Keratinocyte (primary cell): ENCODE measurements around the gene IGF2BP2. TPM values are rescaled to one million over a fixed set of nuclear protein-coding genes. Genes with fewer than 3 reads are reported as not detected.
"Not testable (repeated sequence)": the region's sequence is repeated elsewhere in the genome, so short reads cannot be mapped to it uniquely, and the experiment has no call there.

ENCODE experiments used
- DNase-seq: peaks from one replicate; pipeline ENCODE4 v3.0.0-alpha.2; 2011; ENCODE audit warnings: low read depth, missing footprints, low spot score
- FAIRE-seq: peaks from 2 replicates; lab custom pipeline; 2011; peaks lifted over from hg19 to GRCh38; lab: Jason Lieb, UNC
- H2AFZ ChIP-seq: 2 replicates; pipeline ENCODE4 v1.6.0; 2012; ENCODE audit warnings: low read length, control low read depth, inconsistent platforms; ENCODE audit not compliant: control insufficient read depth
- H3K27ac ChIP-seq: 2 replicates; pipeline ENCODE4 v1.5.1; 2011; ENCODE audit warnings: low read length; ENCODE audit not compliant: control insufficient read depth, insufficient read depth
- H3K27me3 ChIP-seq: 3 replicates; pipeline ENCODE4 v1.6.0; 2011; ENCODE audit warnings: low read length; ENCODE audit not compliant: control insufficient read depth, insufficient read depth; ENCODE audit errors: extremely low read depth
- H3K36me3 ChIP-seq, 2 experiments: 2 replicates in 1 of 2; 3 replicates in 1 of 2; pipeline ENCODE4 v1.5.1; 2011; ENCODE audit warnings: low read length in 2 of 2, mild to moderate bottlenecking in 1 of 2; ENCODE audit not compliant: control insufficient read depth in 2 of 2, insufficient read depth in 2 of 2; ENCODE audit errors: extremely low read depth in 1 of 2
- H3K4me1 ChIP-seq: 3 replicates; pipeline ENCODE4 v1.5.1; 2011; ENCODE audit warnings: low read length; ENCODE audit not compliant: control insufficient read depth, insufficient read depth; ENCODE audit errors: extremely low read depth
- H3K4me2 ChIP-seq: 3 replicates; pipeline ENCODE4 v1.6.0; 2011; ENCODE audit warnings: low read depth, low read length; ENCODE audit not compliant: control insufficient read depth, insufficient read depth; ENCODE audit errors: extremely low read depth
- H3K4me3 ChIP-seq, 3 experiments: fragments of 200-600 bp in 1 of 3; sonication (generic) in 1 of 3; 2 replicates in 2 of 3; 3 replicates in 1 of 3; pipeline ENCODE4 v1.5.1; 2011 to 2016; ENCODE audit warnings: low read length in 3 of 3, mild to moderate bottlenecking in 3 of 3, control low read depth in 2 of 3, inconsistent platforms in 1 of 3, low read depth in 1 of 3, mixed read lengths in 1 of 3, mixed run types in 1 of 3, moderate library complexity in 1 of 3; ENCODE audit not compliant: control insufficient read depth in 2 of 3, insufficient read depth in 2 of 3; ENCODE audit errors: extremely low read depth in 1 of 3
- H3K79me2 ChIP-seq: 2 replicates; pipeline ENCODE4 v1.6.0; 2012; ENCODE audit warnings: low read length; ENCODE audit not compliant: control insufficient read depth, insufficient read depth
- H3K9ac ChIP-seq: 3 replicates; pipeline ENCODE4 v1.6.0; 2011; ENCODE audit warnings: low read length; ENCODE audit not compliant: control insufficient read depth, insufficient read depth; ENCODE audit errors: extremely low read depth
- H3K9me1 ChIP-seq: 3 replicates; pipeline ENCODE4 v1.6.0; 2011; ENCODE audit warnings: low read length; ENCODE audit not compliant: control insufficient read depth, insufficient read depth; ENCODE audit errors: extremely low read depth
- H3K9me3 ChIP-seq: 2 replicates; pipeline ENCODE4 v1.5.1; 2012; ENCODE audit warnings: low read depth, low read length; ENCODE audit not compliant: control insufficient read depth
- H4K20me1 ChIP-seq: 3 replicates; pipeline ENCODE4 v1.6.0; 2011; ENCODE audit warnings: low read length; ENCODE audit not compliant: control insufficient read depth, insufficient read depth; ENCODE audit errors: extremely low read depth
- EZH2 ChIP-seq: IDR thresholded peaks from one replicate; pipeline ENCODE4 v1.6.1; 2012; ENCODE audit warnings: inconsistent platforms, mild to moderate bottlenecking, low read length, moderate library complexity
- dilution Hi-C: fragments of 300-500 bp; cut with MboI; formaldehyde crosslinking; loops from one replicate; pipeline ENCODE4 v1.7.0; 2020; ENCODE audit warnings: low sequenced_read_pairs; ENCODE audit not compliant: extremely low pct_ligation_motif_present
- polyA plus RNA-seq, 5 experiments: library from polyadenylated mRNA; depleted of rRNA in 3 of 5; stranded (reverse) in 3 of 5; stranded (forward) in 1 of 5; unstranded in 1 of 5; fragments of >200 nt; gene quantifications; 1 replicate in 1 of 5; 2 replicates in 3 of 5; 3 replicates in 1 of 5; pipeline versions ENCODE4 v1.2.1 to v1.2.3, GENCODE V29; 2011 to 2012; ENCODE audit warnings: missing spikeins in 2 of 5, low read depth in 1 of 5, low replicate concordance in 1 of 5
- TF ChIP-seq, protein P1 (sequence below), 3 experiments: IDR thresholded peaks in 1 of 3; conservative IDR thresholded peaks in 1 of 3; optimal IDR thresholded peaks in 1 of 3; 2 replicates in 2 of 3; 3 replicates in 1 of 3; pipeline versions ENCODE3 to v1.5.1; 2011; ENCODE audit warnings: low read length in 3 of 3, mild to moderate bottlenecking in 3 of 3, moderate library complexity in 2 of 3, control low read depth in 1 of 3, inconsistent platforms in 1 of 3; ENCODE audit not compliant: insufficient read depth in 2 of 3; ENCODE audit errors: extremely low read depth in 1 of 3

IGF2BP2 gene
- polyA plus RNA-seq, 1 donor (not counting 4 experiments of a cell fraction or from before 2014, with no cell fraction given) = 21.2 TPM

DNA sequence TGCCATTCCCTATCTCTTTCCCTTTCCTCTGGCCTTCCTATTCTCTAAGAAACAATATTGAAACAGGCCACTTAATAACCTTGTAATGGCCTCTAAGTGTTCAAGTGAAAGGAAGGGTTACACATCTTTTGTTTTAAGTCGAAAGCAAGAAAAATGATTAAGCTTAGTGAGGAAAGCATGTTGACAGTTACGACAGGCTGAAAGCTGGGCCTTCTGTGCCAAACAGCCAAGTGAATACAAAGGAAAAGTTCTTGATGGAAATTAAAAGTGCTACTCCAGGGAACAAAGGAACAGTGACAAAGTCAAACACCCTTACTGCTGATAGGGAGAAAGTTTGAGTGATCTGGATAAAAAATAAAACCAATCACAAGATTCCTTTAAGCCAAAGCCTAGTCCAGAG, 184.5 kb downstream of the IGF2BP2 start:
- FAIRE-seq (no peak), DNase-seq (no peak)
- Histone ChIP-seq H3K9ac (no peak overlapping the region), H3K27ac (no peak overlapping the region), H3K36me3 (peaks cover 9 to 13% of the 10 kb centered on the region in 2 experiments), H3K4me3 (no peak overlapping the region), H3K9me3 (no peaks in the 10 kb centered on the region), H2AFZ (no peak overlapping the region), H3K27me3 (no peaks in the 10 kb centered on the region), H3K4me1 (no peaks in the 10 kb centered on the region), H3K4me2 (no peak overlapping the region), H4K20me1 (no peaks in the 10 kb centered on the region), H3K79me2 (no peaks in the 10 kb centered on the region), H3K9me1 (peaks cover 4% of the 10 kb centered on the region)
- dilution Hi-C loops = no loop called here
- no peak for TF ChIP-seq EZH2
- TF ChIP-seq, protein P1, sequence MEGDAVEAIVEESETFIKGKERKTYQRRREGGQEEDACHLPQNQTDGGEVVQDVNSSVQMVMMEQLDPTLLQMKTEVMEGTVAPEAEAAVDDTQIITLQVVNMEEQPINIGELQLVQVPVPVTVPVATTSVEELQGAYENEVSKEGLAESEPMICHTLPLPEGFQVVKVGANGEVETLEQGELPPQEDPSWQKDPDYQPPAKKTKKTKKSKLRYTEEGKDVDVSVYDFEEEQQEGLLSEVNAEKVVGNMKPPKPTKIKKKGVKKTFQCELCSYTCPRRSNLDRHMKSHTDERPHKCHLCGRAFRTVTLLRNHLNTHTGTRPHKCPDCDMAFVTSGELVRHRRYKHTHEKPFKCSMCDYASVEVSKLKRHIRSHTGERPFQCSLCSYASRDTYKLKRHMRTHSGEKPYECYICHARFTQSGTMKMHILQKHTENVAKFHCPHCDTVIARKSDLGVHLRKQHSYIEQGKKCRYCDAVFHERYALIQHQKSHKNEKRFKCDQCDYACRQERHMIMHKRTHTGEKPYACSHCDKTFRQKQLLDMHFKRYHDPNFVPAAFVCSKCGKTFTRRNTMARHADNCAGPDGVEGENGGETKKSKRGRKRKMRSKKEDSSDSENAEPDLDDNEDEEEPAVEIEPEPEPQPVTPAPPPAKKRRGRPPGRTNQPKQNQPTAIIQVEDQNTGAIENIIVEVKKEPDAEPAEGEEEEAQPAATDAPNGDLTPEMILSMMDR (optimal IDR thresholded peaks at IDR 0.05 in 1 of 3, IDR thresholded peaks at IDR 0.05 in 1 of 3, conservative IDR thresholded peaks at IDR 0.05 in 1 of 3; ENCODE audit: extremely low read depth in 1 of 3, insufficient read depth in 2 of 3, low read length in 3 of 3) = no peak

DNA sequence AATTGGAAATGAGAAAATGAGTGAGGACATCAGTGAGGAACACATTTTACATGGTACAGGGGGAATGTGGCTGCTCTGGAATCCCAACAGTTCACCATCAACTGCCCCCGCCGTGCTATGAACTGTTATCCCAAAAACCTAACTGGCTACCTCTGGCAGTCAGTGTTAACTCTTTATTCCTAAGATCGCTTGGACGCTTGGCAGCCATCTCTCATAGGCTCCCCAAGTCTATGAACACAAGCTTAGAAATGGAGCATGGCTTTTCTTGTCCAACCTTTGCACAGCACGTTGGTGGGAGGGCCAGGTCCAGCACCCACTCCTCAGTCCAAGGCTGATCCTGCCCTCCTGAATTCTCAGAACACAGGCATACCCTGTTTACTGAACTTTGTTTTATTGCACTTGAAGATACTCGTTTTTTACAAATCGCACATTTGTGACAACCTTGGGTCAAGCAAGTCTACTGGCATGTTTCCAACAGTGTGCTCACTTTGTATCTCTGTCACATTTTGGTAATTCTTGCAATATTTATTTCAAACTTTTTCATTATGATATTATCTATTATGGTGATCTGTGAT, 185.1 kb downstream of the IGF2BP2 start:
- Histone ChIP-seq H3K9me1 (peaks cover 4% of the 10 kb centered on the region), H3K27me3 (no peaks in the 10 kb centered on the region), H3K79me2 (no peaks in the 10 kb centered on the region), H3K9me3 (no peaks in the 10 kb centered on the region), H2AFZ (no peak overlapping the region), H3K4me1 (no peaks in the 10 kb centered on the region), H4K20me1 (no peaks in the 10 kb centered on the region), H3K4me2 (no peak overlapping the region), H3K4me3 (no peak overlapping the region), H3K27ac (no peak overlapping the region), H3K9ac (no peak overlapping the region), H3K36me3 (peaks cover 9 to 13% of the 10 kb centered on the region in 2 experiments)
- DNase-seq = no peak
- TF ChIP-seq EZH2 = no peak
- TF ChIP-seq, protein P1 (optimal IDR thresholded peaks at IDR 0.05 in 1 of 3, IDR thresholded peaks at IDR 0.05 in 1 of 3, conservative IDR thresholded peaks at IDR 0.05 in 1 of 3; ENCODE audit: extremely low read depth in 1 of 3, insufficient read depth in 2 of 3, low read length in 3 of 3) = no peak
- no peak for FAIRE-seq
- dilution Hi-C loops = no loop called here

DNA sequence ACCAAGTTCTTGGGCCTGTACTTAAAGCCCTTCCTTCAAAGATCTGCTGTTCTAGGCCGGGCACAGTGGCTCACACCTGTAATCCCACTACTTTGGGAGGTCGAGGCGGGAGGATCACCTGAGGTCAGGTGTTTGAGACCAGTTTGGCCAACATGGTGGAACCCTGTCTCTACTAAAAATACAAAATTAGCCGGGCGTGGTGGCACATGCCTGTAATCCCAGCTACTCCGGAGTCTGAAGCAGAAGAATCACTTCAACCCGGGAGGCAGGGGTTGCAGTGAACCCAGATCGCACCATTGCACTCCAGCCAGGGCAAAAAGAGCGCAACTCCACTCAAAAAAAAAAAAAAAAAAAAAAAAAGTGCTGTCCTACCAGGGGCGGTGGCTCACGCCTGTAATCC, 186.2 kb downstream of the IGF2BP2 start:
- H3K9ac ChIP-seq, H3K9me3 ChIP-seq, H3K79me2 ChIP-seq, DNase-seq, H3K4me3 ChIP-seq, H3K9me1 ChIP-seq, H3K27me3 ChIP-seq, H3K4me1 ChIP-seq, H2AFZ ChIP-seq, FAIRE-seq, H4K20me1 ChIP-seq, H3K27ac ChIP-seq, dilution Hi-C loops, H3K4me2 ChIP-seq: not testable (repeated sequence)
- H3K36me3 ChIP-seq = peaks cover 7 to 11% of the 10 kb centered on the region in 2 experiments
